ENCODE results near the gene CALB2.

Gene CALB2

GRCh38 chr16:71406316-71406715, 47.8 kb downstream of the CALB2 start:
- no peaks in the 10 kb centered on the region for H4K20me1 ChIP-seq (ENCODE audit: insufficient read depth, low read length)
- no peak overlapping the region for H2AFZ ChIP-seq (ENCODE audit: low read depth, low read length)
- peaks cover 14% of the 10 kb centered on the region for H3K27me3 ChIP-seq (ENCODE audit: low read depth, low read length)
- H3K4me1 ChIP-seq (ENCODE audit: low read length) = no peaks in the 10 kb centered on the region
- no peak for TF ChIP-seq CTCF (IDR thresholded peaks at IDR 0.05; ENCODE audit: low read depth, low read length)
- TF ChIP-seq EZH2phosphoT487 (IDR thresholded peaks at IDR 0.05; ENCODE audit: low read depth) = no peak
- no peaks in the 10 kb centered on the region for H3K79me2 ChIP-seq (ENCODE audit: low read length)
- no peak overlapping the region for H3K4me2 ChIP-seq (ENCODE audit: low read length)
- H3K36me3 ChIP-seq (replicated peaks; ENCODE audit: low read depth, low read length) = no peaks in the 10 kb centered on the region
- 0 out of 2 replicates have a peak, but pooled peaks cover 8% of the 10 kb centered on the region for H3K9me3 ChIP-seq (ENCODE audit: insufficient read depth, low read length)
- H3K4me3 ChIP-seq (ENCODE audit: low read length) = no peak overlapping the region
- no peak overlapping the region for H3K27ac ChIP-seq (ENCODE audit: low read length)
- H3K9ac ChIP-seq (ENCODE audit: low read length) = no peak overlapping the region

- Histone ChIP-seq H3K27ac (ENCODE audit: low read length) (no peak overlapping the region), H3K9ac (ENCODE audit: low read length) (no peak overlapping the region), H3K27me3 (ENCODE audit: low read depth, low read length) (peaks cover 14% of the 10 kb centered on the region), H3K9me3 (ENCODE audit: insufficient read depth, low read length) (0 out of 2 replicates have a peak, but pooled peaks cover 8% of the 10 kb centered on the region), H4K20me1 (ENCODE audit: insufficient read depth, low read length) (no peaks in the 10 kb centered on the region), H3K36me3 (replicated peaks; ENCODE audit: low read depth, low read length) (no peaks in the 10 kb centered on the region), H2AFZ (ENCODE audit: low read depth, low read length) (no peak overlapping the region), H3K79me2 (ENCODE audit: low read length) (no peaks in the 10 kb centered on the region), H3K4me3 (ENCODE audit: low read length) (no peak overlapping the region), H3K4me2 (ENCODE audit: low read length) (no peak overlapping the region), H3K4me1 (ENCODE audit: low read length) (no peaks in the 10 kb centered on the region)
- TF ChIP-seq EZH2phosphoT487 (IDR thresholded peaks at IDR 0.05; ENCODE audit: low read depth) = no peak
- no peak for TF ChIP-seq CTCF (IDR thresholded peaks at IDR 0.05; ENCODE audit: low read depth, low read length)
Observed at GRCh38 chr16:71406724-71407123, 48.2 kb downstream of the CALB2 start.

- Histone ChIP-seq H3K79me2 (ENCODE audit: low read length) (no peaks in the 10 kb centered on the region), H4K20me1 (ENCODE audit: insufficient read depth, low read length) (no peaks in the 10 kb centered on the region), H3K4me1 (ENCODE audit: low read length) (peaks cover 3% of the 10 kb centered on the region; the same call in 1 of the 2 replicates), H3K4me3 (ENCODE audit: low read length) (no peak overlapping the region), H3K36me3 (replicated peaks; ENCODE audit: low read depth, low read length) (no peaks in the 10 kb centered on the region), H3K4me2 (ENCODE audit: low read length) (no peak overlapping the region), H3K27ac (ENCODE audit: low read length) (no peak overlapping the region), H2AFZ (ENCODE audit: low read depth, low read length) (no peak overlapping the region), H3K9ac (ENCODE audit: low read length) (no peak overlapping the region), H3K9me3 (ENCODE audit: insufficient read depth, low read length) (0 out of 2 replicates have a peak, but pooled peaks cover 8% of the 10 kb centered on the region), H3K27me3 (ENCODE audit: low read depth, low read length) (peaks cover 14% of the 10 kb centered on the region)
- no peak for TF ChIP-seq CTCF (IDR thresholded peaks at IDR 0.05; ENCODE audit: low read depth, low read length)
- TF ChIP-seq EZH2phosphoT487 (IDR thresholded peaks at IDR 0.05; ENCODE audit: low read depth) = no peak
Observed at GRCh38 chr16:71407731-71408130, 49.2 kb downstream of the CALB2 start.

GRCh38 chr16:71408536-71408935, 50.0 kb downstream of the CALB2 start:
- Histone ChIP-seq H2AFZ (ENCODE audit: low read depth, low read length) (no peak overlapping the region), H3K79me2 (ENCODE audit: low read length) (no peaks in the 10 kb centered on the region), H3K4me3 (ENCODE audit: low read length) (no peak overlapping the region), H3K9ac (ENCODE audit: low read length) (no peak overlapping the region), H3K4me2 (ENCODE audit: low read length) (no peak overlapping the region), H3K36me3 (replicated peaks; ENCODE audit: low read depth, low read length) (no peaks in the 10 kb centered on the region), H4K20me1 (ENCODE audit: insufficient read depth, low read length) (no peaks in the 10 kb centered on the region), H3K4me1 (ENCODE audit: low read length) (peaks cover 8% of the 10 kb centered on the region; the same call in 1 of the 2 replicates), H3K27ac (ENCODE audit: low read length) (no peak overlapping the region), H3K27me3 (ENCODE audit: low read depth, low read length) (peaks cover 14% of the 10 kb centered on the region), H3K9me3 (ENCODE audit: insufficient read depth, low read length) (0 out of 2 replicates have a peak, but pooled peaks cover 8% of the 10 kb centered on the region)
- TF ChIP-seq CTCF (IDR thresholded peaks at IDR 0.05; ENCODE audit: low read depth, low read length) (no peak), EZH2phosphoT487 (IDR thresholded peaks at IDR 0.05; ENCODE audit: low read depth) (no peak)

All from OCI-LY3 (cell line).